Parathyroid adenoma (tissue), 2 donors: ENCODE results near the gene HASPIN.
"Not testable (repeated sequence)": the region's sequence is repeated elsewhere in the genome, so short reads cannot be mapped to it uniquely, and the experiment has no call there.

Experiments used
- H2AFZ ChIP-seq: fragments of 300-600 bp; sonication (generic); one replicate; pipeline ENCODE4 v1.7.0; 2017; ENCODE audit warnings: antibody characterized with exemption, mild to moderate bottlenecking
- H3K27ac ChIP-seq: fragments of 300-600 bp; sonication (generic); one replicate; pipeline ENCODE4 v1.7.0; 2017
- H3K27me3 ChIP-seq: fragments of 300-600 bp; sonication (generic); one replicate; pipeline ENCODE4 v1.7.0; 2017; ENCODE audit warnings: low read length; ENCODE audit not compliant: control insufficient read depth, insufficient read depth
- H3K36me3 ChIP-seq: fragments of 300-600 bp; sonication (generic); one replicate; pipeline ENCODE4 v1.7.0; 2017; ENCODE audit warnings: low read length; ENCODE audit not compliant: control insufficient read depth, insufficient read depth
- H3K4me1 ChIP-seq: fragments of 300-600 bp; sonication (generic); one replicate; pipeline ENCODE4 v1.7.0; 2017; ENCODE audit warnings: control low read depth
- H3K4me2 ChIP-seq: fragments of 300-600 bp; sonication (generic); one replicate; pipeline ENCODE4 v1.7.0; 2017; ENCODE audit warnings: low read length
- H3K4me3 ChIP-seq: fragments of 300-600 bp; sonication (generic); one replicate; pipeline ENCODE4 v1.7.0; 2017; ENCODE audit warnings: low read depth, low read length
- H3K79me2 ChIP-seq: fragments of 300-600 bp; sonication (generic); one replicate; pipeline ENCODE4 v1.7.0; 2017; ENCODE audit warnings: control low read depth
- H3K9ac ChIP-seq: fragments of 300-600 bp; sonication (generic); one replicate; pipeline ENCODE4 v1.7.0; 2017; ENCODE audit warnings: mild to moderate bottlenecking
- H3K9me3 ChIP-seq: fragments of 300-600 bp; sonication (generic); one replicate; pipeline ENCODE4 v1.7.0; 2017; ENCODE audit warnings: low read length; ENCODE audit not compliant: control insufficient read depth
- TF ChIP-seq, protein P1 (sequence below): fragments of 300-600 bp; sonication (generic); IDR thresholded peaks from one replicate; pipeline ENCODE4 v1.7.0; 2017; ENCODE audit warnings: antibody characterized with exemption, mild to moderate bottlenecking
- donor health status: primary hyperparathyroidism.

Gene HASPIN

GRCh38 chr17:3699951-3700350 is 23.8 kb upstream of the HASPIN start:
- H3K27ac ChIP-seq: no peak overlapping the region
- no peaks in the 10 kb centered on the region for H3K79me2 ChIP-seq
- TF ChIP-seq, protein P1, sequence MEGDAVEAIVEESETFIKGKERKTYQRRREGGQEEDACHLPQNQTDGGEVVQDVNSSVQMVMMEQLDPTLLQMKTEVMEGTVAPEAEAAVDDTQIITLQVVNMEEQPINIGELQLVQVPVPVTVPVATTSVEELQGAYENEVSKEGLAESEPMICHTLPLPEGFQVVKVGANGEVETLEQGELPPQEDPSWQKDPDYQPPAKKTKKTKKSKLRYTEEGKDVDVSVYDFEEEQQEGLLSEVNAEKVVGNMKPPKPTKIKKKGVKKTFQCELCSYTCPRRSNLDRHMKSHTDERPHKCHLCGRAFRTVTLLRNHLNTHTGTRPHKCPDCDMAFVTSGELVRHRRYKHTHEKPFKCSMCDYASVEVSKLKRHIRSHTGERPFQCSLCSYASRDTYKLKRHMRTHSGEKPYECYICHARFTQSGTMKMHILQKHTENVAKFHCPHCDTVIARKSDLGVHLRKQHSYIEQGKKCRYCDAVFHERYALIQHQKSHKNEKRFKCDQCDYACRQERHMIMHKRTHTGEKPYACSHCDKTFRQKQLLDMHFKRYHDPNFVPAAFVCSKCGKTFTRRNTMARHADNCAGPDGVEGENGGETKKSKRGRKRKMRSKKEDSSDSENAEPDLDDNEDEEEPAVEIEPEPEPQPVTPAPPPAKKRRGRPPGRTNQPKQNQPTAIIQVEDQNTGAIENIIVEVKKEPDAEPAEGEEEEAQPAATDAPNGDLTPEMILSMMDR: no peak
- no peak overlapping the region for H3K4me3 ChIP-seq
- H3K4me2 ChIP-seq: no peak overlapping the region
- H3K27me3 ChIP-seq: no peaks in the 10 kb centered on the region
- H3K4me1 ChIP-seq: no peaks in the 10 kb centered on the region
- H3K36me3 ChIP-seq: no peaks in the 10 kb centered on the region
- no peak overlapping the region for H3K9ac ChIP-seq
- no peak overlapping the region for H2AFZ ChIP-seq
- H3K9me3 ChIP-seq: no peaks in the 10 kb centered on the region

GRCh38 chr17:3702041-3702539 is 21.6 kb upstream of the HASPIN start:
- H3K27me3 ChIP-seq, H2AFZ ChIP-seq, H3K36me3 ChIP-seq, H3K9ac ChIP-seq, H3K4me1 ChIP-seq, H3K4me3 ChIP-seq, H3K27ac ChIP-seq, H3K79me2 ChIP-seq, H3K9me3 ChIP-seq, H3K4me2 ChIP-seq: not testable (repeated sequence)

DNA sequence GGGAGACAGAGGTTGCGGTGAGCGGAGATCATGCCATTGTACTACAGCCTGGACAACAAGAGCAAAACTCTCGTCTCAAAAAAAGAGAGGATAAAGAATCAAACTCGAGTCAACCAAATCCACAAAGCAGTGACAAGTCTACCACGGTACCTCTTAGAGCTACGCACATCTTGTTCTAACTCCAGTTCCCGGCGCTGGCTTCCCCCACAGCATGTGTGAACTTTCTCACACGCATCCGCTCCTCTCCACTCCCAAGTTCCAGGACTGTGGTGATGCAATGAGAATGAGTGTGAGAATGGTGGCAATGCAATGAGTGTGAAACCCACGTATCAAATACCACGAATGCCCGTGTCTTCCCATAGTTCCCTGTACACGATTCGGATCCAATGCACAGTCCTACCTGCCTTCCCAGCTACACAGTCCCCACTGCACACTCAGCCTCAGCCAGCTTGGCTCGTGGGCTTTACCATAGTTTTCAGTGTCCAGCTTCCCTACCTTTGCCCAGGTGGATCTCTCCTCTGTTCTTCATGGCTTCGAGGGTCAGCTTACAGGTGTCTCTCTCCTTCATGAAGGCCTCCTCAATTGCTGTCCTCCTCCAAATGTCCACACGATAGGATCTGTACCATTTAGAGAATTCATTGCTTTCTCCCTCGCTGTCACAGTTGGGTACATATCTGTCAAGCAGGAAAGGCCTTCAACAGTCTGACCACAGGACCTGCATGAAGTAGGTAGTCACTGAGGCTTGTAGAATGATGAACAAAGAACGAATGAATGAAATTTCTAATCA is 18.6 kb upstream of the HASPIN start:
- TF ChIP-seq, protein P1: no peak
- Histone ChIP-seq H3K27me3 (no peaks in the 10 kb centered on the region), H3K4me1 (no peaks in the 10 kb centered on the region), H3K9ac (no peak overlapping the region), H3K4me3 (no peak overlapping the region), H2AFZ (no peak overlapping the region), H3K27ac (no peak overlapping the region), H3K9me3 (no peaks in the 10 kb centered on the region), H3K4me2 (no peak overlapping the region), H3K36me3 (no peaks in the 10 kb centered on the region), H3K79me2 (no peaks in the 10 kb centered on the region)

- not testable (repeated sequence) for H3K4me2 ChIP-seq, H3K79me2 ChIP-seq, H3K27me3 ChIP-seq, H3K4me3 ChIP-seq, H3K9ac ChIP-seq, H3K36me3 ChIP-seq, H3K9me3 ChIP-seq, H2AFZ ChIP-seq, H3K27ac ChIP-seq, H3K4me1 ChIP-seq
Measured at GRCh38 chr17:3705718-3705984, 18.1 kb upstream of the HASPIN start.

DNA sequence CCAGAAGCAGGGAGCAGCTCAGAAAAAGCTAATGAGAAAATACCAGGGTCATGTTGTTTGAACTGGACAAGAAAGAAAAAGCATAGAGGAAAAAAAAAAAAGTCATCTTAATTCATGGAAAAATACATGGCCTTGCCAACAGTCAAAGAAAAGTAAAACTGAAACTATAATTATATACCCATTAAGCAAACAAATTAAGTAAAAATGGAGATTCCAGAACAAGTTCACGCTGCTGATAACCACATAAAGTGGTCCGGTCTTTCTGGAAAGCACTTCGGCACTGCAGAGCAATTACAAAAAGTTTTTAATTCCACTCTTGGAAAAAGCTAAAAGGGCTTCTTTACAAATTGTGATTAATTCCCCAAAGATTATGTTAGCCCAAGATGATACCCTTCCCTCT is 15.3 kb upstream of the HASPIN start:
- Histone ChIP-seq H3K9me3 (no peaks in the 10 kb centered on the region), H3K27me3 (no peaks in the 10 kb centered on the region), H3K4me2 (no peak overlapping the region), H3K4me1 (no peaks in the 10 kb centered on the region), H3K9ac (no peak overlapping the region), H3K4me3 (no peak overlapping the region), H3K27ac (no peak overlapping the region), H3K79me2 (no peaks in the 10 kb centered on the region), H3K36me3 (no peaks in the 10 kb centered on the region), H2AFZ (no peak overlapping the region)
- TF ChIP-seq, protein P1: no peak

DNA sequence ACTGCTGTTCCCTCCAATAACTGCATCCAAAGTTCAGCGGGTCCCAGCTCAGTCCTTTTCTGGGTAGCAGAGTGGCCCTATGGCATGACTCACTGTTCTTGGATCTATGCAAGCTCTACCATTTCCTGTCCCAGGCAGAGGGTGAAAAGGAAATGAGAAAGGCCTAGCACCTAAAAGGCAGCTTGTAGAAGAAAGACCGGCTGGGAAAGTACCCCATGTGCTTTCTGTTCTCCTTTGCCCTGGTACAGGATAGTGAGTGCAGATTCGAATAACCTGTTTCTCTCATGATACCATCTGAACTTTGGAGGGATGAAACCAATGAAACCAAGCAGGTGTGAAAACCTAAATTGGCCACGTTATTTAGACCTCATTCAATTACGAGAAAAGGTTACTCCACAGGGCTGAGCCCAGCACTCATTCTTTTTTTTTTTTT is 12.7 kb upstream of the HASPIN start:
- Histone ChIP-seq H3K9me3 (no peaks in the 10 kb centered on the region), H2AFZ (no peak overlapping the region), H3K36me3 (no peaks in the 10 kb centered on the region), H3K4me1 (no peaks in the 10 kb centered on the region), H3K4me3 (no peak overlapping the region), H3K9ac (no peak overlapping the region), H3K4me2 (no peak overlapping the region), H3K79me2 (no peaks in the 10 kb centered on the region), H3K27me3 (no peaks in the 10 kb centered on the region), H3K27ac (no peak overlapping the region)
- TF ChIP-seq, protein P1: no peak
